Right ventricle myocardium inferior (tissue), 1 donor: ENCODE results near the gene UPK2. TPM values are rescaled to one million over a fixed set of nuclear protein-coding genes. Genes with fewer than 3 reads are reported as not detected.
A peak's percentile ranks its signal among the peaks of the same experiment; 100 is the strongest.
"Not testable (repeated sequence)": the region's sequence is repeated elsewhere in the genome, so short reads cannot be mapped to it uniquely, and the experiment has no call there.

Source experiments
- ATAC-seq: fragments of 200-7000 bp; cut with Tn5 transposase; one replicate; pipeline ENCODE4 v1.9.1; 2020; ENCODE audit warnings: mild to moderate bottlenecking, moderate library complexity
- DNase-seq: peaks from one replicate; pipeline ENCODE4 v3.0.0; 2021; ENCODE audit errors: missing footprints
- intact Hi-C: fragments of 100-400 bp; cut with DNase I; formaldehyde crosslinking; loops from one replicate; pipeline ENCODE4 v1.11.0; 2022
- total RNA-seq: library from RNA; stranded (reverse); fragmentation: NEBNext Ultra II Directional; extraction: Animal tissue kit (Norgen Biotek cat#: 25700); gene quantifications from one replicate; pipeline ENCODE4 v1.2.1, GENCODE V29; 2021
- donor health status: DM: no; HTN: yes; CAD: no; lungs with severe emphysema.

The UPK2 gene
- total RNA-seq, 1 donor from 2014 or later: not detected

DNA sequence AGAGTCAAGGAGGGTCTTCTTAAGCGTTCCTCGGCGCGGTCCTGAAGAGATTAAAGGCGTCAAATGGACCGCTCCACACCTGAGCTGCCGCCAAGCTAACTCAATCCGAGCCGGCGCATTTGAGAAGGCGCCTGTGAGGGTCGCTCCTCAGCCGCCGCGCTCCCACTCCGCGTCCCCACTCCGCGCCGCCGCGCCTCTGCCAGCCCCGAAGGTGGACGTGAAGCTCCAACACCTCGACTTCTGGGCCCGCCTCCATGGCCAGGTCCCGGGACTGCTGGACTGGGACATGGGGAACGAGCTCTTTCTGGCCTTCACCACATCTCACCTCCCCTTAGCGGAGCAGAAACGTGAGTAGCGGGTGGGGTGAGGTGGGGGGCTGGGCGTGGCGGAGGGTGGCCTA is 15.5 kb downstream of the UPK2 start, which contains the start of gene FOXR1:
Gene FOXR1, plus strand, starts transcription at position 116 of the 400 bp plus-strand sequence. Its CDS starts 171 bp downstream, at position 287.
- no peak for DNase-seq
- intact Hi-C loops: no loop called here
- ATAC-seq: no peak

DNA sequence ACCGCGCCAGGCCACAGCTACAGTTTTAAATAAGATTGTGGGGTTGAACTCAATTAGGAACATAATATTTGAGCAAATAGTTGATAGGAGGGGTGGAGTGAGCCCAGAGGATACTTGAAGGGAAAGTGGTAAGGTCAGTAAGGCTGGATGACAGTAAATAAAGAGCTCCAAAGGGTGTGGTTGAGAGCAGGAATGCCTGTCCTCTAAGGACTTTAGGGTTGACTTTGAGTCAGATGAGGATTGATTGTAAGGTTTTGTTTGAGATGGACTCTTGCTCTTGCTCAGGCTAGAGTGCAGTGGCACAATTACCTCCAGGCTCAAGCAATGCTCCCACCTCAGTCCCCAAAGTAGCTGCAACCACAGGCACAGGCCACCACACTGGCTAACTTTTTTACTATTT is 17.9 kb downstream of the UPK2 start:
- ATAC-seq (no peak), DNase-seq (no peak)
- intact Hi-C loops: no loop called here

- intact Hi-C loops: no loop called here
- DNase-seq: no peak
- ATAC-seq: no peak
These were observed 19.9 kb downstream of the UPK2 start for GRCh38 chr11:118975771-118976709.

GRCh38 chr11:118979434-118979833 is 23.3 kb downstream of the UPK2 start:
- intact Hi-C loops: no loop called here
- no peak for DNase-seq
- no peak for ATAC-seq

DNA sequence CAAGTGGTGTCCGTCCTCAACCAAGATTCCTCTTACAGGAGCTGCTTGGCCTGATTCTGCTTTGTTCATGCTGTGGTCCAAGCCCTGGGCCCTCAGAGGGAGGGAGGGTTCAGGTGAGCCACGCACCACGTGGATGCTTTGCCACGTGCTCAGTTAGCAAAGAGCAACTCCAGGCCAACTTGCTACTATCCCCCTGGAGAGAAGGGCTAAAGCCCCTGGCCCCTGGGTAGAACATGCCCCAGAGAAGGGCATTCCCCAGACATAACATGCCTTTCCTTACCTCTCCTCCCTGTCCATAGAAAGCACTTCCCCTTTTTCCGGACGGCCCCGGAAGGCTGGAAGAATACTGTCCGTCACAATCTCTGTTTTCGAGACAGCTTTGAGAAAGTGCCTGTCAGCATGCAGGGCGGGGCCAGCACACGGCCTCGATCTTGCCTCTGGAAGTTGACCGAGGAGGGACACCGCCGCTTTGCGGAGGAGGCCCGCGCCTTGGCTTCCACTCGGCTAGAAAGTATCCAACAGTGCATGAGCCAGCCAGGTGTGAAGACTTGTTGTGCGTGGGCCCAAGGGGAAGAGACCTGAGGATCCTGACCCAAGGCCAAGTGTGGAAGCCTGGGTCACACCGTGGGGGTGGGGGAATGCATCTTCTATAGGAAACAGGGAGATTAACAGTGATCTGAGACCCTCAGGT is 24.2 kb downstream of the UPK2 start:
- intact Hi-C loops: no loop called here
- ATAC-seq (peak; percentile 75), DNase-seq (peak; percentile 75)

GRCh38 chr11:118984337-118984736 is 28.2 kb downstream of the UPK2 start:
- not testable (repeated sequence) for ATAC-seq, DNase-seq

DNA sequence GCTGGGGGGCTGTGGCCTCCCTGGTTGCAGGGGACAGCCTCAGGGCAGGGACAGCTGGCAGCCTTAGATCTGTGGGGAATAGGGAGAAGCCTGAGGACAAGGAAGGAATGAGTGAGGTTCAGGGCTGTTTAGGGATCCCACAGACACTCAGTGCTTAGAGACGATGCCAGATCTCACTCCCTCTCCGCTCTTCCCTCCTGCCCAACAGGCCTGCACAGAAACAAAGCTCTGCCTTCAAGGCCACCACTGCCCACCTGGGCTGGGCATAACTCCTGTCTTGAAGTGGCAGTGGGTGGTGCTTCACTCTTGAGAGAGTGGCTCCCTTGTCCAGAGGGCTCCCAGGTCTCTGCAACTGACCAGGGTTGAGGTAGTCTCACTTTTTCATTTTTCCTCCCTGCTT is 28.7 kb downstream of the UPK2 start:
- intact Hi-C loops: no loop called here
- DNase-seq: no peak
- peak; percentile 10 for ATAC-seq

More at GRCh38 chr11:118984337-118984736, 28.2 kb downstream of the UPK2 start:
- intact Hi-C loops: not testable (repeated sequence)

DNA sequence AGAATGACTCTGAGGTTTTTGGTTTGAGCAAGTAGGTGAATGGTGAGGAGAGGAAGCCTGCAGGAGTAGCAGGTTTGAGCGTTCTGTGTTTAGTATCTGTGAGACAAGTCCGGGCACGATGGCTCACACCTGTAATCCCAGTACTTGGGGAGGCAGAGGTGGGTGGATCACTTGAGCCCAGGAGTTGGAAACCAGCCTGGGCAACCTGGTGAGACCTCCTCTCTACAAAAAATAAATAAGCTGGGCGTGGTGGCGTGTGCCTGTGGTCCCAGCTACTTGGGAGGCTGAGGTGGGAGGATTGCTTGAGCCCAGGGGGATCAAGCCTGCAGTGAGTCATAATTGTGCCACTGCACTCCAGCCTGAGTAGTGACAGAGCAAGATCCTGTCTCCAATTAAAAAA is 32.2 kb downstream of the UPK2 start:
- intact Hi-C loops: no loop called here
- ATAC-seq: no peak
- no peak for DNase-seq

DNA sequence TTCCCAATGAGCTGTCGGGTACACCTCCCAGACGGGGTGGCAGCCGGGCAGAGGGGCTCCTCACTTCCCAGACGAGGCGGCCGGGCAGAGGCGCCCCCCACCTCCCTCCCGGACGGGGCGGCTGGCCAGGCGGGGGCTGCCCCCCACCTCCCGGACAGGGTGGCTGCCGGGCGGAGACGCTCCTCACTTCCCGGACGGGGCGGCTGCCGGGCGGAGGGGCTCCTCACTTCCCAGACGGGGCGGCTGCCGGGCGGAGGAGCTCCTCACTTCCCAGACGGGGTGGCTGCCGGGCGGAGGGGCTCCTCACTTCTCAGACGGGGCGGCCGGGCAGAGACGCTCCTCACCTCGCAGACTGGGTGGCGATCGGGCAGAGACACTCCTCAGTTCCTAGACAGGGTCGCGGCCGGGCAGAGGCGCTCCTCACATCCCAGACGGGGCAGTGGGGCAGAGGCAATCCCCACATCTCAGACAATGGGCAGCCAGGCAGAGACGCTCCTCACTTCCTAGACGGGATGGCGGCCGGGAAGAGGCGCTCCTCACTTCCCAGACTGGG is 35.5 kb downstream of the UPK2 start:
- DNase-seq, ATAC-seq: not testable (repeated sequence)

GRCh38 chr11:118996926-118997626 is 41.0 kb downstream of the UPK2 start:
- intact Hi-C loops: no loop called here
- ATAC-seq (peak; percentile 18), DNase-seq (no peak)

More for the DNA sequence above, 35.5 kb downstream of the UPK2 start:
- intact Hi-C loops: not testable (repeated sequence)

GRCh38 chr11:118997627-118998387 is 41.7 kb downstream of the UPK2 start, which contains the start of gene CENATAC:
TSS of gene CENATAC (plus strand) at chr11:118998138. CDS start at chr11:118998198, 60 bp downstream.
- peak; percentile 98 for DNase-seq
- intact Hi-C loops: no loop called here
- peak; percentile 100 for ATAC-seq

DNA sequence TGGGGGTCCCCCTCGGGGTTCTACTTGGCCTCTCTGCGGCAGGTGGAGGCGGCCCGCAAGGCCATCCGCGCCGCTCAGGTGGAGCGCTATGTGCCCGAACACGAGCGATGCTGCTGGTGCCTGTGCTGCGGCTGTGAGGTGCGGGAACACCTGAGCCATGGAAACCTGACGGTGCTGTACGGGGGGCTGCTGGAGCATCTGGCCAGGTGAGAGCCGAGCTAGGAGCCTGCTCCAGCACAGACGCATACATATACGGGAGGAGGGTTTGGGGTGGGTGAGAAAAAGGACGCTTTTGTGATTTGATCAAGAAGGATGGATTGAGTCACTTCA is 42.3 kb downstream of the UPK2 start:
- no peak for DNase-seq
- peak; percentile 5 for ATAC-seq
- intact Hi-C loops: no loop called here

GRCh38 chr11:118998822-118999221 is 42.7 kb downstream of the UPK2 start:
- intact Hi-C loops: no loop called here
- no peak for DNase-seq
- ATAC-seq: no peak

DNA sequence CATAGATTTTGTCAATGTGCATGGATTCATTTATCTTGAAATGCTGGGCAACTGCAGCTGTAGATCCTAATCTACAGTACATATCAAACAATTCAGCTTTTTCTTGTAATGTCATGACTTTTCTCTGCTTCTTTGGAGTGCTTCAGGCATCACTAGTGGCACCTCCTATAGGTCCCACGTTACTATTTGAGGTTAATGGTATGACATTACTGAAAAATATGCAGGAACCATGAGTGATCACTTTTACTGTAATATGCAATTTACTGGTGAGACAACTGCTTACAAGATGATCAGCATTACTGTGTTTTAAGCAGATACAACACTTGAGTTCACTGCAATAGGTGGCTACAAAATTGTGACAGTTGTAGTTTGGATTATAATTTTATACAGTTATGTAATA is 44.8 kb downstream of the UPK2 start:
- ATAC-seq: no peak
- intact Hi-C loops: no loop called here
- DNase-seq: no peak

- intact Hi-C loops: no loop called here
- no peak for ATAC-seq
These were observed 50.6 kb downstream of the UPK2 start for GRCh38 chr11:119006656-119007055.

More at GRCh38 chr11:119006656-119007055, 50.6 kb downstream of the UPK2 start:
- DNase-seq: no peak
